ENCODE data around the gene EFNA5. TPM values are rescaled to one million over a fixed set of nuclear protein-coding genes. Genes with fewer than 3 reads are reported as not detected.

EFNA5 gene
- total RNA-seq, 2 experiments from 2014 or later, result not detected

DNA sequence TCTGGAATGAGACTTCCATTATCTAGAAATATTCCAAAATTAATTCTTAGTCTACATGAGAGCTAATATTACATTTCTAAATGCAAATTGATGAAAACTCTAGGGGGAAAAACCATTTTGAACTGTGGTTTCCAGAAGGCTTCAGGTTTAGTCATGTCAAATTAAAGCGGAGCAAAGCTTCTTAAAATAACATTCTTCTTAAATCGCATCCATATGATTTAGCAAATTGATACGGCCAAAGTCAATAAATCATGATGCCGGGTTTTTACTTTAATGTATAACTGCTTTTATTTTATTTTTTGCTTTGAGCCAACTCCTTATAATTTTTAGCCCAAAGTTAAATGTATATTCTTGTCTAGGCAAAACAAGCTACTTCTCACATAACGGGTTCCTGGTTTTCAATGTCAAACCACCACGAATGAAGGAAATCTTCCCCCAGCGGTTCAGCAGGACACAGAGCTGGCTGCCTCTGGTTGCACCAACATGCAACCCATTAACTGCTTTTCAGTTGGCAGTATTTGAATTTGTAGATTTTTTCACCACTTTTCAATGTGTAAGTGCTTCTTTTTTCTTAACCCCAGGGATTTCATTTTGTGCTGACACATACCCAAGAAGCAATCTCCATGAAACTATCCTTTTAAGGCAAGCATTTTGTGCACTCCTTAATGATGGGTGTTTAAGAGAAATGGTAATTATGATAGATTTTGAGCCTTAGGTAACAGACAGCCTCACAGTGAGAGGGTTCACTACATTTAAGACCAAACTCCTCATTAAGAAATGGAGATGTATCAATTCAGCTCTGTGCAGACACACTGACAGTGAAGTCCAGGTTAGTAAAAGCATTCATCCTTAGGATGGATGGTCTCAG, 35.5 kb downstream of the EFNA5 start:
- intact Hi-C loops (cut with DNase I, micrococcal nuclease), result no loop called here

GRCh38 chr5:107633171-107633901, 37.4 kb downstream of the EFNA5 start:
- ChIA-PET CTCF (no interaction called here), POLR2A (no interaction called here)
- Histone ChIP-seq H3K4me3 (ENCODE audit: low read length) (no peak overlapping the region), H3K36me3 (ENCODE audit: insufficient read depth, low read length) (no peaks in the 10 kb centered on the region), H3K27ac (ENCODE audit: low read depth in 1 of 2, low read length in 2 of 2) (no peak overlapping the region), H3K27me3 (ENCODE audit: control insufficient read depth in 1 of 2, insufficient read depth in 2 of 2, low read length in 2 of 2) (no peaks in the 10 kb centered on the region), H3K9me3 (ENCODE audit: control insufficient read depth in 1 of 2, insufficient read depth in 1 of 2, low read length in 2 of 2) (no peaks in the 10 kb centered on the region), H3K4me1 (ENCODE audit: insufficient read depth, low read length) (no peaks in the 10 kb centered on the region)
- ATAC-seq (ENCODE audit: poor library complexity) (no peak), DNase-seq (no peak)
- intact Hi-C loops (cut with DNase I, micrococcal nuclease), result no loop called here
- Mint-ChIP-seq H3K36me3 (ENCODE audit: low read depth) (no peaks in the 10 kb centered on the region), H3K4me1 (ENCODE audit: low read depth) (no peaks in the 10 kb centered on the region), H3K27me3 (peaks cover 15% of the 10 kb centered on the region), H3K4me3 (no peak overlapping the region), H3K27ac (no peak overlapping the region), H3K9me3 (no peaks in the 10 kb centered on the region)
- no peak for TF ChIP-seq CTCF (IDR thresholded peaks at IDR 0.05)

More for the DNA sequence above, 35.5 kb downstream of the EFNA5 start:
- H3K27ac ChIP-seq (ENCODE audit: low read depth in 1 of 2, low read length in 2 of 2), result no peak overlapping the region
- no peaks in the 10 kb centered on the region for H3K36me3 ChIP-seq (ENCODE audit: insufficient read depth, low read length)
- ATAC-seq (ENCODE audit: poor library complexity) (no peak), DNase-seq (no peak)
- H3K27me3 ChIP-seq (ENCODE audit: control insufficient read depth in 1 of 2, insufficient read depth in 2 of 2, low read length in 2 of 2), result no peaks in the 10 kb centered on the region
- H3K9me3 ChIP-seq (ENCODE audit: control insufficient read depth in 1 of 2, insufficient read depth in 1 of 2, low read length in 2 of 2), result no peaks in the 10 kb centered on the region
- no peak overlapping the region for H3K4me3 ChIP-seq (ENCODE audit: low read length)
- Mint-ChIP-seq H3K4me1 (ENCODE audit: low read depth) (no peaks in the 10 kb centered on the region), H3K9me3 (no peaks in the 10 kb centered on the region), H3K27me3 (peaks cover 15% of the 10 kb centered on the region), H3K4me3 (no peak overlapping the region), H3K36me3 (ENCODE audit: low read depth) (no peaks in the 10 kb centered on the region), H3K27ac (no peak overlapping the region)
- ChIA-PET CTCF (no interaction called here), POLR2A (no interaction called here)
- H3K4me1 ChIP-seq (ENCODE audit: insufficient read depth, low read length), result no peaks in the 10 kb centered on the region
- no peak for TF ChIP-seq CTCF (IDR thresholded peaks at IDR 0.05)

GRCh38 chr5:107631805-107632362, 38.9 kb downstream of the EFNA5 start:
- no peaks in the 10 kb centered on the region for H3K36me3 ChIP-seq (ENCODE audit: insufficient read depth, low read length)
- H3K36me3 Mint-ChIP-seq (ENCODE audit: low read depth), result no peaks in the 10 kb centered on the region
- no peaks in the 10 kb centered on the region for H3K4me1 ChIP-seq (ENCODE audit: insufficient read depth, low read length)
- H3K27ac ChIP-seq (ENCODE audit: low read depth in 1 of 2, low read length in 2 of 2), result no peak overlapping the region
- ATAC-seq (ENCODE audit: poor library complexity) (no peak), DNase-seq (no peak)
- POLR2A ChIA-PET, result no interaction called here
- CTCF ChIA-PET, result no interaction called here
- intact Hi-C loops (cut with DNase I, micrococcal nuclease), result no loop called here
- no peaks in the 10 kb centered on the region for H3K9me3 ChIP-seq (ENCODE audit: control insufficient read depth in 1 of 2, insufficient read depth in 1 of 2, low read length in 2 of 2)
- no peaks in the 10 kb centered on the region for H3K4me1 Mint-ChIP-seq (ENCODE audit: low read depth)
- no peak overlapping the region for H3K4me3 ChIP-seq (ENCODE audit: low read length)
- peaks cover 15% of the 10 kb centered on the region for H3K27me3 Mint-ChIP-seq
- H3K9me3 Mint-ChIP-seq, result no peaks in the 10 kb centered on the region
- no peak overlapping the region for H3K4me3 Mint-ChIP-seq
- no peak overlapping the region for H3K27ac Mint-ChIP-seq
- TF ChIP-seq CTCF (IDR thresholded peaks at IDR 0.05), result no peak
- H3K27me3 ChIP-seq (ENCODE audit: control insufficient read depth in 1 of 2, insufficient read depth in 2 of 2, low read length in 2 of 2), result no peaks in the 10 kb centered on the region

All from CD4-positive, alpha-beta T cell (primary cell).